ENCODE results near the gene MEI1.

DNA sequence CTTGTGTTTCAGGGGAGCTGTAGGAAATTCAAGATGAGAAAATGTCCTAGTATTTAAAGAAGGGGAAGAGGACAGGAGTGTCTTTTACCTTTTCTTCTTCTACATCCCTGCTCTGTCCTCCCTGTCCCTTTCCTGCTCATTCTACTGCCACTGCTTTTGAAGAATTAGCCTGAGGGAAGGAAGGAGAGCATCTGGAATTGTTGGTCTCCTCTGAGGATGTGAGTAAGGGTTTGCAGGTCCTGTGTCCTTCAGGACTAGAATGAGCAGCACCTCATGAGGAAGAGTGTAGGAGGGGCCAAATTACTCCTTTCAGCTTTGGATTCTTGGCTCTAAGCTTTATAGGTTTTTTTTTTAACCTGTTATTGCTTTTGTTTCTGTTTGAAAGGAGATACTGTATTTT lies 34.8 kb upstream of the MEI1 start:
- TF ChIP-seq, protein P1, sequence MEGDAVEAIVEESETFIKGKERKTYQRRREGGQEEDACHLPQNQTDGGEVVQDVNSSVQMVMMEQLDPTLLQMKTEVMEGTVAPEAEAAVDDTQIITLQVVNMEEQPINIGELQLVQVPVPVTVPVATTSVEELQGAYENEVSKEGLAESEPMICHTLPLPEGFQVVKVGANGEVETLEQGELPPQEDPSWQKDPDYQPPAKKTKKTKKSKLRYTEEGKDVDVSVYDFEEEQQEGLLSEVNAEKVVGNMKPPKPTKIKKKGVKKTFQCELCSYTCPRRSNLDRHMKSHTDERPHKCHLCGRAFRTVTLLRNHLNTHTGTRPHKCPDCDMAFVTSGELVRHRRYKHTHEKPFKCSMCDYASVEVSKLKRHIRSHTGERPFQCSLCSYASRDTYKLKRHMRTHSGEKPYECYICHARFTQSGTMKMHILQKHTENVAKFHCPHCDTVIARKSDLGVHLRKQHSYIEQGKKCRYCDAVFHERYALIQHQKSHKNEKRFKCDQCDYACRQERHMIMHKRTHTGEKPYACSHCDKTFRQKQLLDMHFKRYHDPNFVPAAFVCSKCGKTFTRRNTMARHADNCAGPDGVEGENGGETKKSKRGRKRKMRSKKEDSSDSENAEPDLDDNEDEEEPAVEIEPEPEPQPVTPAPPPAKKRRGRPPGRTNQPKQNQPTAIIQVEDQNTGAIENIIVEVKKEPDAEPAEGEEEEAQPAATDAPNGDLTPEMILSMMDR (IDR thresholded peaks at IDR 0.05 in 4 of 5, conservative IDR thresholded peaks at IDR 0.05 in 1 of 5): no peak
- TF ChIP-seq POLR2A (IDR thresholded peaks at IDR 0.05): no peak

Measured in gastrocnemius medialis (tissue), 4 donors.